ENCODE data around the gene SLC16A3.
A peak's percentile ranks its signal among the peaks of the same experiment; 100 is the strongest.

The SLC16A3 gene

GRCh38 chr17:82241183-82241925, 12.5 kb downstream of the SLC16A3 start:
- TF ChIP-seq CTCF (conservative IDR thresholded peaks at IDR 0.05; ENCODE audit: control insufficient read depth, insufficient read depth, low read depth, low read length) = no peak
- peak; percentile 71 for DNase-seq (ENCODE audit: low read depth)
- no peak overlapping the region for H3K4me3 ChIP-seq (ENCODE audit: control insufficient read depth, low read depth, low read length)

GRCh38 chr17:82241926-82242697, 13.3 kb downstream of the SLC16A3 start:
- peak; percentile 64 for DNase-seq (ENCODE audit: low read depth)
- no peak for TF ChIP-seq CTCF (conservative IDR thresholded peaks at IDR 0.05; ENCODE audit: control insufficient read depth, insufficient read depth, low read depth, low read length)
- H3K4me3 ChIP-seq (ENCODE audit: control insufficient read depth, low read depth, low read length) = no peak overlapping the region

- TF ChIP-seq CTCF (conservative IDR thresholded peaks at IDR 0.05; ENCODE audit: control insufficient read depth, insufficient read depth, low read depth, low read length) = no peak
- DNase-seq (ENCODE audit: low read depth) = no peak
- H3K4me3 ChIP-seq (ENCODE audit: control insufficient read depth, low read depth, low read length) = no peak overlapping the region
Observed at GRCh38 chr17:82242698-82242976, 13.8 kb downstream of the SLC16A3 start.

DNA sequence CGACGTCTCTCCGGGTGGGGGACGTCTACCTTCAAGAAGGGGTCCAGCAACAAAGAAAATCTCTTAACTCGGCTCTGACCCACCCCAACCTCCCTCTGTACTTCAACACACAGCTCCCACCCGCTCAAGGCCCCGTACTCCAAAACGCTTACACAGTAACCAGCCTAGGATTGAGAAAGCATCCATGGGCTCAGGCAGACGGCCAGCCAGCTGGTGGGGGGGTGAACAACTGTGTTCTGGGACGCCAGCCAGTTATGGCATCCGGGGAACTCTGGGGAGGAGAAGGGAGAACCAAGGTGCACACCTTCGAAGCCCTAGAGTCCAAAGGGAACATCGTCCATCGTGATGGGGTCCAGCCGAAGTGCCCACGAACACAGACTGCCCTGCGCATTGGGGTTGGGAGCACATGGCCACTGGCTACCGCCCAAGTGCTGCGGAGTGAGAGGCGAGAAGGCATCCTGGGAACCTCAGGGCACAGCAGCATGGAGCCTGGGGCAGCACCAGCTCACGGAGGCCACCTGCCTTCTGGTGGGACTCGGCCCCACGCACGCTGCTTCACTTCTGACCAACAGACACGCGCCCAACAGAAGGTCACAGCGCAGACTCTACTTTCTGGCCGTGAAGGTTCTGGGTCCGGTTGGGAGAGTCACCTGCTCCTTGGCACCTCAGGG, 14.3 kb downstream of the SLC16A3 start:
- H3K4me3 ChIP-seq (ENCODE audit: control insufficient read depth, low read depth, low read length) = no peak overlapping the region
- DNase-seq (ENCODE audit: low read depth) = peak; percentile 89
- no peak for TF ChIP-seq CTCF (conservative IDR thresholded peaks at IDR 0.05; ENCODE audit: control insufficient read depth, insufficient read depth, low read depth, low read length)

DNA sequence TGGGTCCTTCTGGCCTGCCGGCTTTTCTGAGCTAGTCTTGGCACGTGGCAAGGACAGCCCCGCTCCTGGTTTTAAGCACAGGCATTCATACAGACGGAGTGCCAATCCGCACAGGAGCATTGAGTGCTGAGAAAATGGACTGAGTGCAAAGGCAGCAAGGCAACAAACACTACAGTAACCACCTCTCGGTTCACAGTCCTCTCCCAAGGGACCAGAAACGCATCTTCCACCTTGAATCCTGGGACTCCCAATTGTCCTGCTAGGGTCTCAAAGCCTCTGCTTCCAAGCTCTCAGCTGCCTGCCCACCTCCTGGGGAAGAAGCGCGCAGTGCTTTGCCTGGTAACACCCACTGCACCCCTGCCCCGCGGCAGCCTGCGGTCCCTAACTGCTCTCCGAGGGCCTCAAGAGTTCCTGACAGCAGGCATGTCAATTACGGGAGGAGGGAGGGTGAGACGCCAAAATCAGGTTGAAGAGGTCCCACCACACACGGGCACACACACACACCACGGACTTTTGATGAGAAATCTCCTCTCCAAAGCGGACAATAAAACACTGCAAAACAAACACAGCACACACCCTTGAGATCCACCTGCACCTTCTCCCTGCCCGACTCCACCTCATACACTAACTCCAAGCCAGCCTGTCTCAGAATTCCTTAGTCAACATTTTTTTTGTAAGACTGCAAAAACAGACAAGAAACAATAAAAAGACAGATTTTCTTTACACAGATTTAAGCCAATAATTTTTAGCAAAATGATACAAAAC, 15.0 kb downstream of the SLC16A3 start:
- H3K4me3 ChIP-seq (ENCODE audit: control insufficient read depth, low read depth, low read length) = no peak overlapping the region
- TF ChIP-seq CTCF (conservative IDR thresholded peaks at IDR 0.05; ENCODE audit: control insufficient read depth, insufficient read depth, low read depth, low read length) = no peak
- no peak for DNase-seq (ENCODE audit: low read depth)

DNA sequence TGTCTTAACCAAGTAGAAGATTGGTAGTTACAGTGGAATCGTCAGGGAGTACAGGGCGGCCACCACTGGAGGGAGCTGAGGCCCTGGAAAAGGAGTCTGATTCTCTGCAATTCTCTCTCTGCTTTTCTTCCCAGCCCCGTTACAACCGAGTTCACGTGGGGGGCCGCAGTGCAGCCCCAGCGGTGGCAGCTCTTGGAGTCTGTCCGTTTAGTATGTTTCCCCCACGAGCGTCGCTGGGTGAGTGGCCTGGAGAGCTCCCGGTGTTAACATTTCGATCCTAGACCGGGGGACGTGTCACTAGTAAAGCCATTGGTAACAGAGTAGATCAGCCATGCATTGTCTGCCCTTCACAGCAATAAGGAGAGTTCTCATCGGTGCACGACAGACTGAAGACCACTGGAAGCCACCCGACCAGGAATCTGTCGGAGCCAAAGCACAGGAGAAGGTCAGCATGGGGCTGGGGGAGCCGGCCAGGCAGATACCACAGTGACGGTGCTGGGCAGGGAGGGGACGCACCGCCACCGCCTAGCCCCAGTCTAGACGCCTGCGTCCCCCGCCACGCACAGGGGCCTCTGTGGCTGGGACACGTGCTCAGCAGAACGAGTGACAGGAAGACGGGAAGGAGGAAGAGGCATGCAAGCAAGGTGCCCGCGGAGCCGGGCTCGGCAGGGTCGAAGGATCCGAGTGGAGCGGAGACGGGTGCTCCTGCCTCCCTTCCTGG, 15.7 kb downstream of the SLC16A3 start:
- peak; percentile 69 for TF ChIP-seq CTCF (conservative IDR thresholded peaks at IDR 0.05; ENCODE audit: control insufficient read depth, insufficient read depth, low read depth, low read length)
- H3K4me3 ChIP-seq (ENCODE audit: control insufficient read depth, low read depth, low read length) = no peak overlapping the region
- peak; percentile 68 for DNase-seq (ENCODE audit: low read depth)

All from fibroblast of mammary gland (primary cell).